OCI-LY1 (cell line): Measurements from ENCODE around the gene TRPV2.

Experiments
- H2AFZ ChIP-seq: fragments of 200-600 bp; sonication (generic), shearing (Covaris generic); 2 replicates; pipeline ENCODE4 v1.6.0; 2014; ENCODE audit warnings: antibody characterized with exemption, mild to moderate bottlenecking, low read length
- H3F3A ChIP-seq: fragments of 200-600 bp; sonication (generic), shearing (Covaris generic); 2 replicates; pipeline ENCODE4 v1.6.0; 2014; ENCODE audit warnings: mild to moderate bottlenecking, antibody characterized with exemption, low read length, moderate library complexity; ENCODE audit not compliant: insufficient read depth
- H3K27ac ChIP-seq: fragments of 200-600 bp; sonication (generic); 2 replicates; pipeline ENCODE4 v1.5.1; 2014; ENCODE audit warnings: low read length, mixed run types, mild to moderate bottlenecking, low read depth; ENCODE audit not compliant: poor library complexity, severe bottlenecking
- H3K27me3 ChIP-seq: fragments of 200-600 bp; sonication (generic); 2 replicates; pipeline ENCODE4 v1.6.0; 2014; ENCODE audit warnings: antibody characterized with exemption, mild to moderate bottlenecking, low read length, moderate library complexity; ENCODE audit not compliant: insufficient read depth
- H3K36me3 ChIP-seq: fragments of 200-600 bp; sonication (generic); 2 replicates; pipeline ENCODE4 v1.6.1; 2014; ENCODE audit warnings: mild to moderate bottlenecking, antibody characterized with exemption, low read length, moderate library complexity, mixed read lengths; ENCODE audit not compliant: insufficient read depth
- H3K4me1 ChIP-seq: fragments of 200-600 bp; sonication (generic); 2 replicates; pipeline ENCODE4 v1.5.1; 2014; ENCODE audit warnings: mild to moderate bottlenecking, low read length, moderate library complexity; ENCODE audit not compliant: insufficient read depth, severe bottlenecking
- H3K4me2 ChIP-seq: fragments of 200-600 bp; sonication (generic), shearing (Covaris generic); 2 replicates; pipeline ENCODE4 v1.6.1; 2014; ENCODE audit warnings: low read length
- H3K4me3 ChIP-seq: fragments of 200-600 bp; sonication (generic); 2 replicates; pipeline ENCODE4 v1.5.1; 2014; ENCODE audit warnings: low read length, low read depth, mild to moderate bottlenecking, mixed read lengths; ENCODE audit not compliant: poor library complexity, severe bottlenecking
- H3K79me2 ChIP-seq: fragments of 200-600 bp; shearing (Covaris generic); 2 replicates; pipeline ENCODE4 v1.6.1; 2016; ENCODE audit warnings: mixed run types, low read length, mixed read lengths; ENCODE audit not compliant: insufficient read depth
- H3K9ac ChIP-seq: fragments of 200-600 bp; sonication (generic), shearing (Covaris generic); 2 replicates; pipeline ENCODE4 v1.6.1; 2014; ENCODE audit warnings: mild to moderate bottlenecking, low read length, mixed read lengths
- H3K9me2 ChIP-seq: fragments of 200-600 bp; sonication (generic), shearing (Covaris generic); 2 replicates; pipeline ENCODE4 v1.6.1; 2014; ENCODE audit warnings: low read depth, mild to moderate bottlenecking, low read length, mixed read lengths
- H3K9me3 ChIP-seq: fragments of 200-600 bp; shearing (Covaris generic); 2 replicates; pipeline ENCODE4 v1.6.1; 2014; ENCODE audit warnings: low read length, mixed read lengths
- H4K20me1 ChIP-seq: fragments of 200-600 bp; sonication (generic), shearing (Covaris generic); 2 replicates; pipeline ENCODE4 v1.6.0; 2016; ENCODE audit warnings: mild to moderate bottlenecking, low read length; ENCODE audit not compliant: insufficient read depth
- CTCF ChIP-seq: fragments of 200-600 bp; sonication (generic), shearing (Covaris generic); IDR thresholded peaks from 2 replicates; pipeline ENCODE4 v1.5.1; 2017; ENCODE audit warnings: mild to moderate bottlenecking, antibody characterized with exemption, low read length, moderate library complexity, mixed read lengths
- EZH2 ChIP-seq: fragments of 200-600 bp; sonication (generic), shearing (Covaris generic); IDR thresholded peaks from 2 replicates; pipeline ENCODE4 v1.8.0; 2017; ENCODE audit warnings: borderline replicate concordance, mixed run types, mild to moderate bottlenecking, antibody characterized with exemption, low read length, moderate library complexity, mixed read lengths

The TRPV2 gene

GRCh38 chr17:16415031-16415924 is at the start of gene TRPV2:
Gene TRPV2, plus strand, starts transcription at chr17:16415571. Its CDS starts 2,098 bp downstream, at chr17:16417669.
- peak within 1 kb of the TSS; percentile 85 for H3K4me2 ChIP-seq
- peaks cover 29% of the 10 kb centered on the region for H3K4me1 ChIP-seq
- no peak within 1 kb of the TSS for H2AFZ ChIP-seq
- TF ChIP-seq CTCF (peak; percentile 94), EZH2 (no peak)
- peak within 1 kb of the TSS; percentile 89 for H3K27ac ChIP-seq
- H3K4me3 ChIP-seq, result peak within 1 kb of the TSS; percentile 81
- H3F3A ChIP-seq, result no peaks in the 10 kb centered on the region
- H3K9me2 ChIP-seq, result no peaks in the 10 kb centered on the region
- no peaks in the 10 kb centered on the region for H3K9me3 ChIP-seq
- H4K20me1 ChIP-seq, result no peaks in the 10 kb centered on the region
- peak within 1 kb of the TSS; percentile 83 for H3K9ac ChIP-seq
- no peaks in the 10 kb centered on the region for H3K79me2 ChIP-seq
- H3K36me3 ChIP-seq, result peaks cover 25% of the 10 kb centered on the region; the same call in 1 of the 2 replicates
- no peaks in the 10 kb centered on the region for H3K27me3 ChIP-seq

GRCh38 chr17:16371742-16372141 is 43.6 kb upstream of the TRPV2 start:
- H3K4me3 ChIP-seq, result no peak overlapping the region
- H3K9me3 ChIP-seq, result no peaks in the 10 kb centered on the region
- H3K27ac ChIP-seq, result no peak overlapping the region
- no peaks in the 10 kb centered on the region for H3K79me2 ChIP-seq
- no peak for TF ChIP-seq EZH2
- TF ChIP-seq CTCF, result no peak
- no peaks in the 10 kb centered on the region for H4K20me1 ChIP-seq
- H3K4me1 ChIP-seq, result peaks cover 5% of the 10 kb centered on the region
- H3F3A ChIP-seq, result no peaks in the 10 kb centered on the region
- no peak overlapping the region for H3K4me2 ChIP-seq
- no peak overlapping the region for H3K9ac ChIP-seq
- H2AFZ ChIP-seq, result no peak overlapping the region
- H3K27me3 ChIP-seq, result no peaks in the 10 kb centered on the region
- H3K9me2 ChIP-seq, result no peaks in the 10 kb centered on the region
- H3K36me3 ChIP-seq, result no peaks in the 10 kb centered on the region

- no peak for TF ChIP-seq CTCF
- TF ChIP-seq EZH2, result no peak
- no peaks in the 10 kb centered on the region for H3K27me3 ChIP-seq
- H3F3A ChIP-seq, result no peaks in the 10 kb centered on the region; the same call in 1 of the 2 replicates
- H2AFZ ChIP-seq, result no peak overlapping the region
- H3K9me3 ChIP-seq, result no peaks in the 10 kb centered on the region
- no peak overlapping the region for H3K27ac ChIP-seq
- H4K20me1 ChIP-seq, result no peaks in the 10 kb centered on the region
- no peaks in the 10 kb centered on the region for H3K36me3 ChIP-seq
- no peak overlapping the region for H3K9ac ChIP-seq
- H3K4me3 ChIP-seq, result no peak overlapping the region
- no peak overlapping the region for H3K4me2 ChIP-seq
- peaks cover 5% of the 10 kb centered on the region for H3K4me1 ChIP-seq
- no peaks in the 10 kb centered on the region for H3K79me2 ChIP-seq
- H3K9me2 ChIP-seq, result no peaks in the 10 kb centered on the region
These were observed 41.0 kb upstream of the TRPV2 start for GRCh38 chr17:16374146-16374938.
